Endodermal cell (in vitro differentiated cells): Measurements from ENCODE around the gene CYP2A13. TPM values are rescaled to one million over a fixed set of nuclear protein-coding genes. Genes with fewer than 3 reads are reported as not detected.
A peak's percentile ranks its signal among the peaks of the same experiment; 100 is the strongest.
"Not testable (repeated sequence)": the region's sequence is repeated elsewhere in the genome, so short reads cannot be mapped to it uniquely, and the experiment has no call there.

Experiments used
- DNase-seq: peaks from one replicate; pipeline ENCODE4 v3.0.0-alpha.2; 2017
- H3K27ac ChIP-seq: 2 replicates; pipeline ENCODE4 v1.5.1; 2013; ENCODE audit warnings: mild to moderate bottlenecking, low read depth, low read length, moderate library complexity
- H3K27me3 ChIP-seq: 2 replicates; pipeline ENCODE4 v1.6.1; 2013; ENCODE audit warnings: mild to moderate bottlenecking, low read length, moderate library complexity; ENCODE audit not compliant: insufficient read depth, control insufficient read depth, poor library complexity, severe bottlenecking
- H3K36me3 ChIP-seq: 2 replicates; pipeline ENCODE4 v1.7.0; 2013; ENCODE audit warnings: mild to moderate bottlenecking, low read length, moderate library complexity; ENCODE audit not compliant: control insufficient read depth, insufficient read depth
- H3K4me1 ChIP-seq: one replicate; pipeline ENCODE4 v1.7.0; 2013; ENCODE audit warnings: low read length; ENCODE audit not compliant: control insufficient read depth, insufficient read depth
- H3K4me3 ChIP-seq: 2 replicates; pipeline ENCODE4 v1.5.1; 2013; ENCODE audit warnings: mild to moderate bottlenecking, low read length, moderate library complexity
- H3K9ac ChIP-seq: 2 replicates; pipeline ENCODE4 v1.6.1; 2013; ENCODE audit warnings: mild to moderate bottlenecking, low read length, moderate library complexity; ENCODE audit not compliant: poor library complexity, severe bottlenecking; ENCODE audit errors: extremely low read depth
- H3K9me3 ChIP-seq: 2 replicates; pipeline ENCODE4 v1.6.1; 2013; ENCODE audit warnings: mild to moderate bottlenecking, low read length, moderate library complexity; ENCODE audit not compliant: control insufficient read depth
- H3K27ac Mint-ChIP-seq: 2 replicates; pipeline ENCODE4 v1.8.0; 2020; ENCODE audit warnings: mixed read lengths
- H3K27me3 Mint-ChIP-seq: 2 replicates; pipeline ENCODE4 v1.8.0; 2021; ENCODE audit warnings: mild to moderate bottlenecking, mixed read lengths; ENCODE audit not compliant: insufficient read depth
- H3K36me3 Mint-ChIP-seq: 2 replicates; pipeline ENCODE4 v1.8.0; 2020; ENCODE audit warnings: low read depth, mixed read lengths
- H3K4me1 Mint-ChIP-seq: 2 replicates; pipeline ENCODE4 v1.8.0; 2020; ENCODE audit warnings: mixed read lengths
- H3K4me3 Mint-ChIP-seq: 2 replicates; pipeline ENCODE4 v1.8.0; 2020; ENCODE audit warnings: mild to moderate bottlenecking, moderate library complexity, mixed read lengths
- H3K9me3 Mint-ChIP-seq: 2 replicates; pipeline ENCODE4 v1.8.0; 2020; ENCODE audit warnings: mild to moderate bottlenecking, mixed read lengths
- CTCF ChIP-seq: fragments of 200-600 bp; sonication (generic); conservative IDR thresholded peaks from 2 replicates; pipeline ENCODE4 v1.5.0; 2021; ENCODE audit warnings: antibody characterized with exemption, mild to moderate bottlenecking
- WGBS, 2 experiments: methylation state at CpG; one replicate each; pipeline versions ENCODE4 v1.1.5 to v1.1.7; 2013; ENCODE audit warnings: missing lambda C conversion rate in 2 of 2, mixed read lengths in 1 of 2; ENCODE audit not compliant: insufficient coverage in 1 of 2, insufficient read length in 1 of 2; 5-methylcytosine and 5-hydroxymethylcytosine counted together
- total RNA-seq, 2 donors: library from RNA; stranded (reverse); fragmentation: NEBNext Ultra II Directional in 1 of 2; extraction: Animal tissue kit (Norgen Biotek cat#: 25700) in 1 of 2; gene quantifications; 2 replicates in 1 of 2; 3 replicates in 1 of 2; pipeline ENCODE4 v1.2.1, GENCODE V29; 2021

The CYP2A13 gene
- total RNA-seq, 2 donors from 2014 or later = not detected

- H3K4me3 ChIP-seq, H3K4me1 ChIP-seq, H3K36me3 Mint-ChIP-seq, H3K27ac ChIP-seq, H3K9ac ChIP-seq, H3K9me3 ChIP-seq, H3K4me1 Mint-ChIP-seq, H3K36me3 ChIP-seq, H3K9me3 Mint-ChIP-seq: not testable (repeated sequence)
- DNase-seq = peak; percentile 91
- 0 to 5% methylated on average over 3 to 26 of the region's 29 CpGs for WGBS, 2 experiments
- H3K27me3 ChIP-seq = peaks cover 27% of the 10 kb centered on the region
- TF ChIP-seq CTCF = peak; percentile 66
- H3K4me3 Mint-ChIP-seq = peak overlapping the region; percentile 40
- H3K27me3 Mint-ChIP-seq = peaks cover 54% of the 10 kb centered on the region
- peak overlapping the region; percentile 12 for H3K27ac Mint-ChIP-seq
Measured at GRCh38 chr19:41127801-41128300, 39.6 kb downstream of the CYP2A13 start.

GRCh38 chr19:41128692-41129091, 40.4 kb downstream of the CYP2A13 start:
- H3K9ac ChIP-seq = no peak overlapping the region
- H3K4me1 Mint-ChIP-seq = peaks cover 7% of the 10 kb centered on the region
- peaks cover 3% of the 10 kb centered on the region for H3K9me3 Mint-ChIP-seq
- no peak overlapping the region for H3K27ac ChIP-seq
- peaks cover 30% of the 10 kb centered on the region for H3K27me3 ChIP-seq
- H3K27ac Mint-ChIP-seq = no peak overlapping the region
- no peak overlapping the region for H3K4me3 ChIP-seq
- no peak for TF ChIP-seq CTCF
- no peak overlapping the region for H3K4me3 Mint-ChIP-seq
- no peaks in the 10 kb centered on the region for H3K9me3 ChIP-seq
- H3K27me3 Mint-ChIP-seq = peaks cover 61% of the 10 kb centered on the region
- WGBS, 2 experiments = 79 to 87% methylated on average over 5 to 6 of the region's 6 CpGs
- no peaks in the 10 kb centered on the region for H3K4me1 ChIP-seq
- no peaks in the 10 kb centered on the region for H3K36me3 ChIP-seq
- DNase-seq = no peak
- H3K36me3 Mint-ChIP-seq = no peaks in the 10 kb centered on the region

GRCh38 chr19:41131186-41131585, 42.9 kb downstream of the CYP2A13 start:
- H3K4me3 ChIP-seq = no peak overlapping the region
- 88 to 90% methylated on average over 2 to 5 of the region's 5 CpGs for WGBS, 2 experiments
- Mint-ChIP-seq H3K4me3 (no peak overlapping the region), H3K27ac (no peak overlapping the region), H3K9me3 (no peaks in the 10 kb centered on the region), H3K36me3 (no peaks in the 10 kb centered on the region), H3K4me1 (peaks cover 7% of the 10 kb centered on the region), H3K27me3 (peaks cover 68% of the 10 kb centered on the region)
- H3K36me3 ChIP-seq = no peaks in the 10 kb centered on the region
- DNase-seq = no peak
- H3K9me3 ChIP-seq = no peaks in the 10 kb centered on the region
- TF ChIP-seq CTCF = no peak
- no peak overlapping the region for H3K27ac ChIP-seq
- no peak overlapping the region for H3K9ac ChIP-seq
- H3K27me3 ChIP-seq = peaks cover 46% of the 10 kb centered on the region
- H3K4me1 ChIP-seq = no peaks in the 10 kb centered on the region
